ENCODE measurements around the gene FOXK1.

Gene FOXK1

DNA sequence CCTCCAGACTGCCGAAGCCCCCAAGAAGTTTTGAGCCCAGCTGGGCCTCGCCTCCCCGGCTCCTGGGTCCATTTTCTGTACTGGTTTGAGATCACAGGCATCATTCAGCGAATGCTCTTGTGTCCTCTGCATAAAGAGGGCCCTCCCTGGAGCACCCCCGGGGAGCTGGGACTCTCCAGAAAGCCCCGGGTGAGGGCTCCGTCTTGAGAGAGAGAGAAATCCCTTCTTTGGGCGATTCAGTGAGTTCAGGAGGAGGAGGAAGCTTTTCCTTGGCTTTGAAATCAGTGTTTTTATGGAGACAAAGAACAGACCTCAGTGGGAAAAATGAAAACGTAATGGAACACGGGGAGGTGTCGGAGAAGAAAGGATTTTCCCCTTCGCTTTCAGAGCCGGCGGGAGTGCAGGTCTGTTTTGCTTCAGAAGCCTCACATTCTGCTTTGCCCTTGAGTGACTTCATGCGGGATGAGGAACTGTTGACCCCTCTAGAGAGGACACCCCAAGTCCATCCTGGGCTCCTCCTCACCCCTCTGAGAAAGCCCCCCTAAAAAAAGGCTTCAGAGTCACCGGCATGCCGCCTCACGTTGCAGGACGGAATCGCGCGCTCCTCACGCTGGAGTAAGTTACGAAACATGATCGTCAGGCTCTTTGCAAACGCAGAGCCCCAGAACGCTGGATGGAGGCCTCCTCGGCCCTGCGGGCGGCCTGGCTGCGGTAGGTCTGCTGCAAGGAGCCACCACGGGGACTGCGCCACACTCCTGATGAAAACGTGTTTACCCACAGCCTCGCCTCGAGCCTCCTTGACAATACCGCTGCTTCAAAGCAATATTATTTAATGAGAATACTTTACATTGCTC is 84.8 kb downstream of the FOXK1 start:
- DNase-seq, result no peak

DNA sequence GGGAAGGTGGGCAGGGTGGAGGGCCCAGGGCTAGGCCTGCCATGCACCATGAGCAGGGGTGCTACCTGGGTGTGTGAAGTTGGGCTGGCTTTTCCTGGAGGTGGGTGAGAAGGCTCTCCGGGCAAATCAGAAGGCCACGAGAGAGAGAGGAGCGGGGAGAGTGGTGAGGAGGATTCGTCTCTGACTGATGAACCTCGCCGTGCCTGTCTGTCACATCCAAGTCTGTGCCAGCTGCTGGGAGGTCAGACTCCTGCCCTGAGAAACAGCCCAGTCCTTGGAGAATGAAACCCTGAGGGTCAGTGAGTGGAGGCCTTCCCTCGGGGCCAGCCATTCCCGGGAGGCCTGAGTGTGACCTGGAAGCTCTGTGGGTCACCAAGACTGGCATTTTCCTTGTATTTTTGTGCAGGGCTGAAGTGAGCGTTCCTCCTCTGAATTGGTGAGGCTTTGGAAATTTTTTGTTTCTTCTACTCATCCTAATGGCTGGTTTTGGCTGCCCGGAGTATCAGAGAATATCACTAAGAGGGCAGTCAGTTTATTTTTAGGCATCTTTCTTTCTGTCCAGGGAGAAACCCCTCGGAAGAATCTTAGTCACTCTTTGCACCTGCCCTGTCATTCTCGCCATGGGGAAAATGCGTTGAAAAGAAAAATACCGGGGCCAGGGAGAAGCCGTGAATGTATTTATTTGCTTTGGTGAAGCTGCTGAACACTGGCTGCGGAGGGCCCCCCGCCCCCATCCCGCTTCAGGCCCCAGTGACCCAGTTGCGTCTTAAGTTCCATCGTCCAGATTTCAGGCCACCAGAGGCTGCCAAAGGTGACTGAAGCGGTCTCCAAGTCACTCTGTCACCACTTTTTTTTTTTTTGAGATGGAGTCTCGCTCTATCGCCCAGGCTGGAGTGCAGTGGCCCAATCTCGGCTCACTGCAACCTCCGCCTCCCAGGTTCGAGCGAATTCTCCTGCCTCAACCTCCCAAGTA is 86.8 kb downstream of the FOXK1 start:
- DNase-seq, result no peak

DNA sequence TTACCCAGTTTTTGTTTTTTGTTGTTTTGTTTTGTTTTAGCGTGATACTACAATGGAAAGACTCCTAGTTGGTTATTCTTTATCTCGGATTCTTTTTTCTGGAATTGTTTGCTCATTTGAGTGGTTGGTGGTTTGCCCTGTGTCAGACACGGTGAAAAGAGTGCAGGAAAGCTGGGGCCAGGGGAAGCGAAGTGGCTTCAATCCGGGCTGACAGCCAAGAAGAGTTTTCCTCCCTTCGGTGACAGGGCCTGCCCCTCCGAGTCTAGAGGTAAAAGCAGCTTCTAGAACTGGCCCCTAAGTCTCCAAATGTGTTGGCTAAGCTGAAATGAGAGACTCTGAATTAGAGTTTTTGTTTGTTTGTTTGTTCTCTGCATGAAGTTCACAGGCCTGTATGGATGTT is 87.7 kb downstream of the FOXK1 start:
- no peak for DNase-seq

DNA sequence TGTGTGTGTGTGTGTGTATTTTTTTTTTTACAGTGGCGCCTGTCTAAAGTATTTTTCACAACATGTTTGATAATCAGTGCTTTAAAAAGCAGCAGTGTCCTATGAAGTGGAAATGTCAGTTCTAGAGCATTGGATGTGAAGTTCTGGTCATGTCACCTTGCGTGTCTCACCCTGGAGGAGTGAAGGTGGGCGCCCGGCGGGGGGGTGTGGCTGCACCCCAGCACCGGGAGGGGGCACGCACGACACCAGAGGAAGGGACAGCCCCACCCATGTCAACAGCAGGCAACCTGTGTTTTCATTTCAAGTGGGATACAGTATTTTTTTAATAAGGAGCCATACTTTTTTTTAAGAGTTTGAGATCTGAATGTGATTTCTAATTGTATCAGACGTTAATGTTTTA is 88.8 kb downstream of the FOXK1 start:
- no peak for DNase-seq

DNA sequence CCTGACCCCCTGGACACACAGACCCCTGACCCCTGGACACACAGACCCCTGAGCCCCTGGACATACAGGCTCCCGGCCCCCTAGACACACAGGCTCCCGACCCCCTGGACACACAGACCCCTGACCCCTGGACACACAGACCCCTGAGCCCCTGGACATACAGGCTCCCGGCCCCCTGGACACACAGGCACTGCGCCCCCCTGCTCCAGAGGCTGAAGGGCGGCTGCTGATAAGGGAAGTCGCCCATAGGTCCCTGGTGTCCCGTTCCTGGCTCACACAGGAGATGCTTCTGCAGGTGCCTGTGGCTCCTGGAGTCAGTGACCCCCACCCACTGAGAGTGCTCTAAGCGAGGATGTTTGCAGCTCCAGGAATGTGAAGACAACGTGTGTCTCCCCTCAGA is 89.6 kb downstream of the FOXK1 start:
- no peak for DNase-seq

DNA sequence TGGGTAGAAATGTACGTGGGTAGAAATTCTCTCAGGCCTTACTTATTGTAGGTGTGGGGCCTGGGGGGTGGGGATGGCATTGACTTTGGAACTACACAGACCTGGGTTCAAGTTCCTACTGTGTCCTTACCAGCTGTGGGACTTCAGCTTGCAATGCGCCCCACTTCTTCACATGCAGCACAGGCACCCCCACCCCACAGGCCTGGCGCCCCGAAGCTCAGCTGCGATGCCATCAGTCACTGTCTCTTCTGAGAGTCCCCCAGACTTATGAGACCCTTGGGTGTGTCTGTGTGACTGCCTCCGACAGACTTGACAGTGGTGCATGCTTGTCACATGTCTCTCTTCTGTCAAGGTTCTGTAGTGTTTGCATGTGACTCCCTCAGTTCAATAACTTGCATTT is 90.2 kb downstream of the FOXK1 start:
- no peak for DNase-seq

DNA sequence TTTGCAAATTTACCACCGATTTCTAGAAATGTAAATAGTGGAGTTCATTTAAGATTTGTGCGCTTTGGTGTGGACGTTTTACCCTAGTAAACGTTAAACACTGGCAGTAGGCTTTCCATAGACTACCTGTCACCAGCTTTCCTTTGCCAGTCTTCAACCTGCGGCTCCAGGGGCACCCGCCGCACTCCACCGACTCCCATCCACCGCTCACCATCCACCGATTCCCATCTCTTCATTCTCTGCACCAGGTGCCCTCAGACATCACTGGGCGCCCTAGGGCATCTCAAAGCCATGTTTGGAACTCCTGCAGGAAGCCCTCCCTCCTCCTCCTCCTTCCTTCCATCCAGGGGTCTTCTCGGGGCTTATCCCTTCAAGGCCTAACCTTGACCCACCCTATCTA is 91.9 kb downstream of the FOXK1 start:
- no peak for DNase-seq

DNA sequence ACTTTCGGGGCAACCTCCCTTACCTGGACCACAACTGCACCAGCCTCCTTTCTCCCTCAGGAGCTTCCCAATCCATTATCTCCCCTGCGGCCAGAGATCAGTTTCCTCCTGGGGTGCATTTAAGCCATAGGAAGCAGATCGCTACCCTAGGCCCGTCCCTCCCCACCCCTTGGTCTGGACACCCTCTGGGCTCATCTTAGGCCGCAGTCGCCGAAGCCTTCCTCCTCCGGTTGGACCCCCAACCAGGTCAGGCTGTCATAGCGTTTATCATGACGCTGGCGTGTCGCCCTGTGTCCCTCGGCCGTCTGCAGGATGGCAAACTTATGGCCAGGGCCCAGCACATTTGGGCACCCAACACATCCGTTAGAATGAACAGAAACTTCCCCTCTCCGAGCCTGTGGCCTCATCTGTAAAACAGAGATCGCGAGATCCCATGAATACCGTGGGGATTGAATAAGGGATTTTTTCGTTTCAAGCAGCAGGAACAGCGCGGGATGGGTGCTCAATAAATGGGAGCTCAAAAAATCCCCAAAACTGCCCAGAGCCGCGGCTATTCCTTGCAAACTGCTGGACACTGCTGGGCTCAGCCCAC is 92.7 kb downstream of the FOXK1 start:
- peak; percentile 24 for DNase-seq

DNA sequence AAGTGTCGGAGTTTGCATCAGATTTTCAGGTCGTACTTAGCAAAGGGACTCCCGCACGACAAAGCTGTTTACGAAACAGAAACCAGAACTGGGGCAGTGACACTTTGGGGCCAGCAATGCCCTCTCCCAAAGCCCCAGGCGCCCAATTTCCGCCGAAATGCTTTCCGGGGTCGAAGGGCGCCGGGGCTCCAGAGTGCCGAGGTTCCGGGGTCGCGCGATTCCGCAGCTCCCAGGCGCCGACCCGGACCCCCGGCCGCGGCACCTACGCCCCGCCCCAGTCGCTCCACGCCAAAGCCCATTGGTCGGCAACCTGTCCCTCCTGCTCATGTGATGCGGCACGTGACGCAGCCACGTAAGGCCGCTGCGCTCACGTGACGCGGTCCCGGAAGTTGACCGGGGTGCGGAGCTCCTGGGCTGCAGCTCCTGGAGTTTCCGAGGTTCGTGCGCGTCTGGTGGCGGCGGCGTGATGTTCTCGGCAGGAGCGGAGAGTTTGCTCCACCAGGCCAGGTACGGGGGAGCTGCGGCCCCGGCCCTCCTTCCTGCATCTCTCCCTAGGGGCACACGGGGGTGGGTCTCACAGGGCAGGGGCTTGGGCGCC is 93.3 kb downstream of the FOXK1 start, which contains the start of gene AP5Z1:
AP5Z1 (plus strand) TSS at position 374 of the 598 bp plus-strand sequence; CDS start at position 467, 93 bp downstream.
- DNase-seq, result peak; percentile 95

DNA sequence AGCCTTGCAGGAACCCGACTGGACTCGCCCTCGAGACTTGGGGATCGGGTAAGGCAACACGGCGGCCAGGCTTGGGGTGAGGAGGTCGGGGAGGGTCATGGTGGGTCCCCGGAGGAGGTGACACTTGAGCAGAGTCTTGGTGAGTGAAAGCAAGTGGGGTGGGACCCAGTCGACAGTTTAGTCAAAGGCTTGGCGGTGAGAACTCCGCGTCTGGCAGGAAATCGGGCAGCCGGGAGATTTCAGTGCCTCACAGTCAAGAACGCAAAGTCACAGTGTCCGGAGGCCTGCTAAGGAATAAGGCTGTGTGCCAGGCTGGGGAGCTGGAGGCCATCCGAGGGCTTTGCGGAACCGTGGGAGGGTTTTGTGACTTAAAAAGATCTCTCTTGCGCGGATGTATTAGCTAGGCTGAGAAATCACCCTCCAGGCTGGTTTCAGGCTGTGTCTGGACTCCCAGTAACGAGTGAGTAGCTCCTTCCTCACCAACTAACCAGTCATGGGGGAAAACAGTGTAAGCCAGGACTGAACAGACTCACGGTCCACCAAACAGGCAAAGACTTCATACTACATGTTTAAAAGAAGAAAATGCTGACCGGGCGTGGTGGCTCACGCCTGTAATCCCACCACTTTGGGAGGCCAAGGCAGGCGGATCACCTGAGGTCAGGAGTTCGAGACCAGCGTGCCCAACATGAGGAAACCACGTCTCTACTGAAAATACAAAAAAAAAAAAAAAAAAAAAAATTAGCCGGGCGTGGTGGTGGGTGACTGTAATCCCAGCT is 93.9 kb downstream of the FOXK1 start:
- peak; percentile 41 for DNase-seq

DNA sequence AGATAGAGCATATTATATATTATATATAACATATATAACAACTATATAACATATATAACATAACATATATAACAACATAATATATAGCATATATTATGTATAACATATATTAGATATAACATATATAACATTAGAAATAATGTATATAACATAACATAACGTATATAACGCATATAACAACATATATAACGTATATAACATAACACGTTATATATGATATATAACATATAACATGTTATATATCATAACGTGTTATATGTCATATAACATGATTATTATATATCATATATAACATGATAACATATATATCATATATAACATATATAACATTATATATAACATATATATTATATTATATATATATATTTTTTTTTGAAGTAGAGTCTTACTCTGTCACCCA is 97.0 kb downstream of the FOXK1 start:
- no peak for DNase-seq

DNA sequence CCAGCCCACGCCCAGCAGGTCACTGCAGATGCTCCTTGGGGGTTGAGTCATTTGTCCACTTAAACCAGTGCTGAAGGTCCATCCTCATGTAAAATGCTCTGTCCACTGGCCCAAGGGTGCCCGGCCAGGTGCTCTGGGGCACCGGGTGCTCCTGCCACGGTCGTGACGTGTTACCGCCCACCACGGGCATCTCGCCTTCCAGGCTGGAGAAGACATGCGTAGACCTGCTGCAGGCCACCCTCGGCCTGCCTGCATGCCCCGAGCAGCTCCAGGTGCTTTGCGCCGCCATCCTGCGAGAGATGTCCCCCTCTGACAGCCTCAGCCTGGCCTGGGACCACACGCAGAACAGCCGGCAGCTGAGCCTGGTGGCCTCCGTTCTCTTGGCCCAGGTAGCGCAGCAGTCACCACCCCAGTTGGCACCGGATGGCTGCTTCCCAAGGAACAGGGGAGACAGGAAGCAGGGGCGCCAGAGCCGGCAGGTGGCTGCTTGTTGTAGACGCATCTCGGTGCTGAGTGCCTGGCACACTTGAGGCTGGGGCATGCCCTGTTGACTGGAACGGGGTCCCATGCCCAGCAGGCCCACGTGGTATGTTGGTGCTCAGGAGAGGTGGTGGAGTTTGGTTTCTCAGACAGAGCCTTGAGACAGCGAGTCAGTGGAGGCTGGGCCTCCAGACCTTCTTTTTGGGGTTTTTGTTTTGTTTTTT is 99.4 kb downstream of the FOXK1 start:
- DNase-seq, result no peak

DNA sequence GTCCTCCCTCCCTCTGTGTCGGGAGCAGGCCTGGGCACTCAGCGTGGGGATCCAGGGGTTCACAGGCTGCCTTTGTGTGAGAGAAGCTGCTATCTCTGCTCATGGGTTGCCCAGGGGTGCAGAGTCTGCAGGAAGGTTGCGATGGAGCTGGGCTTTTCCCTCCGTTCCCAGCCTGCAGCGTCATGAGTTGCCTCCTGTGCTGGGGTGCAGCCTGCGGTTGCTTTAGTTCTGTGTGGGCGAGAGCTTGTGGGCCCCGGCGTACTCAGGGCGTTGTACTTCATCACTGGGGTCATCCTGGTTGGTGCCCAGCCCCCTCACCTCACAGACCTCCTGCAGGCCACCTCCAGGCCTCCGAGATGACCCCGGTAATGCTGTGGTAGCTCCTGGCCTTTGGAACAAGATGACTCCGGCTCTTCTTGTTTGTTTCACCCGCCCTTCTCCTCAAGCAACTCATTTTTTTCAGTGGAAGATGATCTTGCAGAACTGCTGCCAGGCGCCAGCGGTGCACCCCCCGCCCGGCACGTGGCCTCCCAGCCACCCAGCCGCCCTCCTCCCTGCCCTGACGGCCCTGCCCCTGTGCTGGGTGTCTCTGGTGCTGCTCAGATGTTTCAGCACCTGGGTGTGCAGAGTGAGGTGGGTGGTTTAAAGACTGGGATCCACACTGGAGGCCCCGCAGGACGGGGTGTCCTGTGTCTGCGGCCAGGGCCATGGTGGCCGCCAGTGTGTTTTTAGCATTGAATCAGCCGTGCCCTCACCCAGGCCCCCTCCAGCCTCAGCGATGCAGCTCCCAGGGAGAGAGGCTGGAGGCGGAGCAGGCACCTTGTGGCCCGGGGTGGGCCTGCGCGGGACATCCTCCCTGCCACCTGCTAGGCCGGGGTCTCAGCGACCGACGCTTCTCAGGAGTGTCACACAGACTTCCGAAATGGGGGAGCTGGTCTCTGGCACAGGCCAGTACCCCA is 100.5 kb downstream of the FOXK1 start:
- no peak for DNase-seq

DNA sequence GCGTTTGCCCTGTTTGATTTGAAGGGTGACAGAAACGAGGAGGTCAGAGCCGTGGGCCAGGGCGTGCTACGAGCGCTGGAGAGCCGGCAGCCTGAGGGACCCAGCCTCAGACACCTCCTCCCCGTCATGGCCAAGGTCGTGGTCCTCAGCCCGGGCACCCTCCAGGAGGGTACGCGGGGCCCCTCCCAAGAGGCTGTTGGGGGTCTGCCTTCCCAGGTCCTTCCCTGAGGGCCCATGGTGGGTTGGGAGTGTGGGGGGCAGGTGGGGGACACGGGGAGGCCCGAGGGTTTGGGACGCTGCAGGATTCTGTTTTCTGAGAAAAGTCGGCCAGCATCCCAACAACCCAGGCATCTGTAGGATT is 101.2 kb downstream of the FOXK1 start:
- no peak for DNase-seq

DNA sequence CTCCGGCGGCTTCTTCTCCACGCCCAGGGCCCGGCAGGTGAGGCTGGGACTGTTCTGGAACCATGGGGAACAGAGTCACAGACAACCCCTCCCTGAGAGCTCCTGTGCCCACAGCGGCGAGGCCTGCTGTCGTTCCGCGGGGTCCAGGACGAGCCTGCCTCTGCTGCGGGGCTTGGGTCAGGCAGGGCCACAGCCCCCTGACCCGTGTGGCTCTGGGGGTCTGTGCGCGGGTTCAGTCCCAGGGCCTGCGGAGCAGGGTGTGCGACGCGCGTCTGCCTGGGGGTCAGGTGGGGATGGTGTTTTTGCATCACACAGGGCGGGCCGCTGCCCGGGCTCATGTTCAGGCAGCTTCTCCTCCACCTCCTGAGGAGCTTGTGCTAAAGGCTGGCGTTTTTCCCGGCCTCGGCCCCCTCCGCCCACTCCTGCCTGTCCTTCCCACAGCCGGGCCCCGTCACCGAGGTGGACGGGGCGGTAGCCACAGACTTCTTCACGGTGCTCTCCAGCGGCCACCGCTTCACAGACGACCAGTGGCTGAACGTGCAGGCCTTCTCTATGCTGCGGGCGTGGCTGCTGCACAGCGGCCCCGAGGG is 101.8 kb downstream of the FOXK1 start:
- DNase-seq, result no peak

DNA sequence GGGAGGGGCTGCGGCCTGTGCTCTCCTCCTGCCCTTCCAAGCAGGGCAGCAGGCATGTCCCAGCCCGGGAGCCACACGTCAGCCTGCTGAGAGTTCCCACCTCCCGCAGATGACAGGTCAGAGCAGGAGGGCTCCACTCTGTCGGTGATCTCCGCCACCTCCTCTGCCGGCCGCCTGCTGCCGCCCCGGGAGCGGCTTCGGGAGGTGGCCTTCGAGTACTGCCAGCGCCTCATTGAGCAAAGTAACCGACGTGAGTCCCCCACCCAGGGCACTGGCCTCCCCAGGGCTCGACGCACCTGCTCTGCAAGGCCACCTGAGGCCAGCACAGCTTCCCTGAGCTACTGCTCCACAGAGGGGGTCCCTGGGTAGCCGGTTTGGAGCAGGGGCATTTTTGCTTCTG is 102.7 kb downstream of the FOXK1 start:
- no peak for DNase-seq

DNA sequence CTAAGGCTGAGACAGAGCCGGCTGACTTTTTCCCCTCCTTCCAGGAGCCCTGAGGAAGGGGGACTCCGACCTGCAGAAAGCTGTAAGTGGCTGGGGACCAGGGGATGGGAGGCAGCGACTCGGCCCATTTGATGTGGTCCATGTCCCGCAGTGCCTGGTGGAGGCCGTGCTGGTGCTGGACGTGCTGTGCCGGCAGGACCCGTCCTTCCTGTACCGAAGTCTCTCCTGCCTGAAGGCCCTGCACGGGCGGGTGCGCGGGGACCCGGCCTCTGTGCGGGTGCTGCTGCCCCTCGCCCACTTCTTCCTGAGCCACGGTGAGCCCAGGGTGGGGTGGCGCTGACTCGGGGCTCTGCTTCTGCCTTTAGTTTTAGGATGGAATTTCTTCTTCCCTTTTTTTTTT is 103.3 kb downstream of the FOXK1 start:
- no peak for DNase-seq

DNA sequence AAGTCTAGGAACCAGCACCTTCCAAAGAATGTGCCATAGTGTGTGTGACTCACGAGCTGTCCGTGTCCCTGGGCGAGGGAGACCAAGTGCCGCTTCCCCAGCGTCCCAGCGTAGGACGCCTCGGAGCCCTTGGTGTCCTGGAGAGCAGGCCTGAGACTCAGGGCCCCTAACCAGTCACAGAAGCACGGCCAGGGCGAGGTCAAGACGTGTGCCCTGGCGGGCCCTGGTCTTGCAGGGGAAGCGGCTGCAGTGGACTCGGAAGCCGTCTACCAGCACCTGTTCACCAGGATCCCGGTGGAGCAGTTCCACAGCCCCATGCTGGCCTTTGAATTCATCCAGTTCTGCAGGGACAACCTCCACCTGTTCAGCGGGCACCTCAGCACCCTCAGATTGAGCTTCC is 103.9 kb downstream of the FOXK1 start:
- DNase-seq, result no peak

DNA sequence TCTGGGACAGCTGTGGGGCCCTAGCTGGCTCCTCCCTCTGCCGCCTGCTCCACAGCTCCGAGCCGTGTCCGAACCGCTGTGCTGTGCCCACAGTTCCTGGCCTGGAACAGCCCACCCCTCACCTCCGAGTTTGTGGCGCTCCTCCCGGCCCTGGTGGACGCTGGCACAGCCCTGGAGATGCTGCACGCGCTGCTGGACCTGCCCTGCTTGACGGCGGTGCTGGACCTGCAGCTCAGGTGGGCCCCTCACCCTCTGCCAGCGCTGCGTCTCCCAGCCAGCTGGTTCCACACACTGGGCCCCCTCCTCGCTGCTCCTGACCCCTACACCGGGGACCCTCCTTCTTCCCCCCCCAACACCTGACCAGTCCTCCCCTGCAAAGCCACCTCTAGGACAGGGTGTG is 105.4 kb downstream of the FOXK1 start:
- DNase-seq, result no peak
